Measurements from ENCODE around the gene DCLK3. TPM values are rescaled to one million over a fixed set of nuclear protein-coding genes. Genes with fewer than 3 reads are reported as not detected.

Gene DCLK3
- total RNA-seq, 1 experiment from 2014 or later, result 0.06 TPM

DNA sequence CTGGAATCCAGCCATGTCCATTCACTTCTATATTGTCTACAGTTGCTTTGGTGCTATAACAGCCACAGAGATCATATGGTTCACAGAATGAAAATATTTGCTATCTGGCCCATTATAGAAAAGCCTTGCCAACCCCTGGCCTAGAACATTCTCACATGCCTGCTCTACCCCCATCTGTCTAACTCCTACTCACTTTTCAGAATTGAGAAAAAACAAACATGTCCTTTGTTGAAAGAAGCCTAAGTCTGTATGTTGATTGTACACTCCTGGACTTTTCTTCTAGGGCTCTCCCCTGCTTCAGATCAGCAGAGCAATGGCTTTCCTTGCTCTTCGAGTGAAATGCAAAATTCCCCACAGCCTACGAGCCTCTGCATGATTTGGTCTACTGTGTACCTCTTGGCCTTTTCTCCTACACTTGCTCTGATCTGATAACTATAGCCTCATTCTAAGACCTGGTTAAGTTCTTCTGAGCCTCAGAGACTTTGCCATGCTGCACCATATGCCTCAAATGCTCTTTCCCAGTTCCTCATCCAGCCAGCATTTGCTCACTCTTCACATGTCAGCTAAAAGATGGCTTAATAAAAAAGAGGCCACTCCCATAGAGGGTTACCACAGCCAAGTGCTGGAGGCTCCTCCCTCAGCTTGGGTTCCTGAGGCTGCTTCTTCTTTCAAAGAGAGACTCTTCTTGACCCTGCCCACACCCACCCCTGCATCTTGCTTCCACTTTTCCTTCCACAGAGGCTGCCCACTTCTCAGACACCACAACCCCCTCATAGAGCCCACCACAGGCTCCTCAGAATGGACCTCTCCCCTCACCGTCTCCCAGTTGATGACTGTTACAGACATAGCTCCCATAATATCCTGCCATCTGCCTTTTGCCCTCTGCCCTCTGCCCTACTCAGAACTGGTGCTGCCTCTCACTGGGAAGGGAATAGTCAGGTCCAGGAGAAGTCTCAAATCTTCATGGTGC lies 22.9 kb upstream of the DCLK3 start:
- Histone ChIP-seq H3K9me3 (ENCODE audit: low read depth, low read length, poor library complexity, severe bottlenecking) (no peaks in the 10 kb centered on the region), H3K4me1 (ENCODE audit: insufficient read depth, low read length, poor library complexity, severe bottlenecking) (no peaks in the 10 kb centered on the region), H3K27me3 (replicated peaks; ENCODE audit: insufficient read depth, low read depth, low read length, poor library complexity) (no peaks in the 10 kb centered on the region), H3K36me3 (ENCODE audit: insufficient read depth, low read length, poor library complexity, severe bottlenecking) (no peaks in the 10 kb centered on the region), H3K27ac (ENCODE audit: low read depth, low read length, poor library complexity, severe bottlenecking) (no peak overlapping the region), H3K4me3 (ENCODE audit: low read depth, low read length, poor library complexity, severe bottlenecking) (no peak overlapping the region)
- intact Hi-C loops (cut with micrococcal nuclease; ENCODE audit: unreplicated experiment), result no loop called here
- CTCF ChIA-PET, result no interaction called here
- POLR2A ChIA-PET (ENCODE audit: low non-redundant PET), result no interaction called here
- no TSS peak for BruUV-seq (replicated peaks)
- DNase-seq (ENCODE audit: low spot score), result no peak
- TF ChIP-seq, protein P1, sequence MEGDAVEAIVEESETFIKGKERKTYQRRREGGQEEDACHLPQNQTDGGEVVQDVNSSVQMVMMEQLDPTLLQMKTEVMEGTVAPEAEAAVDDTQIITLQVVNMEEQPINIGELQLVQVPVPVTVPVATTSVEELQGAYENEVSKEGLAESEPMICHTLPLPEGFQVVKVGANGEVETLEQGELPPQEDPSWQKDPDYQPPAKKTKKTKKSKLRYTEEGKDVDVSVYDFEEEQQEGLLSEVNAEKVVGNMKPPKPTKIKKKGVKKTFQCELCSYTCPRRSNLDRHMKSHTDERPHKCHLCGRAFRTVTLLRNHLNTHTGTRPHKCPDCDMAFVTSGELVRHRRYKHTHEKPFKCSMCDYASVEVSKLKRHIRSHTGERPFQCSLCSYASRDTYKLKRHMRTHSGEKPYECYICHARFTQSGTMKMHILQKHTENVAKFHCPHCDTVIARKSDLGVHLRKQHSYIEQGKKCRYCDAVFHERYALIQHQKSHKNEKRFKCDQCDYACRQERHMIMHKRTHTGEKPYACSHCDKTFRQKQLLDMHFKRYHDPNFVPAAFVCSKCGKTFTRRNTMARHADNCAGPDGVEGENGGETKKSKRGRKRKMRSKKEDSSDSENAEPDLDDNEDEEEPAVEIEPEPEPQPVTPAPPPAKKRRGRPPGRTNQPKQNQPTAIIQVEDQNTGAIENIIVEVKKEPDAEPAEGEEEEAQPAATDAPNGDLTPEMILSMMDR (conservative IDR thresholded peaks at IDR 0.05; ENCODE audit: low read depth, low read length), result no peak
- TF ChIP-seq EZH2 (IDR thresholded peaks at IDR 0.05; ENCODE audit: borderline replicate concordance, low read depth, low read length, poor library complexity, severe bottlenecking), result no peak

DNA sequence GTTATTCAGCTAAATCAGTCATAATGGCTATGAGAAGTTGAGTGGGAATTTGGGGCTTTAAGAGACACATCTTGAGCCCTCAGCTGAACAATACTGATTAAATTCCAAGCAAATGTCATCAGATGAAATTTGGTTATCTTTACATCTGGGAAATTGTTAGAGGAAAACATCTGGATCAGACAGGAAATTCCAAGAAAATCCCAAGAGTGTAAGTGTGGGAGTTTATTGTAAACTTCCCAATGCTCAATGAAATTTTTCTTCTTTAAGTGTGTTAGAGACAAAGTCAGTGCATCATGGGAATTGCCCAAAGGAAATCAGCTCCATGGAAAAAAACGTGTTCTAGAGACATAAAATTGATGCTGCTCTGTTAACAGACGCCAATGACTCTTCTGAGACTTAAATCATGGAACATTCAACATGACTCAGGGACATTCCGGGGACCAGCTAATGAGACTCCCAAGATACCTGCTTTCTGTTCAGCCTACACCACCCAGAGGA lies 19.8 kb upstream of the DCLK3 start:
- no peaks in the 10 kb centered on the region for H3K9me3 ChIP-seq (ENCODE audit: low read depth, low read length, poor library complexity, severe bottlenecking)
- no peak overlapping the region for H3K27ac ChIP-seq (ENCODE audit: low read depth, low read length, poor library complexity, severe bottlenecking)
- no peaks in the 10 kb centered on the region for H3K27me3 ChIP-seq (replicated peaks; ENCODE audit: insufficient read depth, low read depth, low read length, poor library complexity)
- peak; percentile 33 for DNase-seq (ENCODE audit: low spot score)
- H3K4me3 ChIP-seq (ENCODE audit: low read depth, low read length, poor library complexity, severe bottlenecking), result no peak overlapping the region
- H3K36me3 ChIP-seq (ENCODE audit: insufficient read depth, low read length, poor library complexity, severe bottlenecking), result no peaks in the 10 kb centered on the region
- BruUV-seq (replicated peaks), result no TSS peak
- intact Hi-C loops (cut with micrococcal nuclease; ENCODE audit: unreplicated experiment), result no loop called here
- ChIA-PET CTCF (interaction anchor here (0.6 kb wide), 1 partner anchor 109 kb away, joined by 3 read pairs; no protein-coding TSS in a partner anchor), POLR2A (ENCODE audit: low non-redundant PET) (no interaction called here)
- TF ChIP-seq EZH2 (IDR thresholded peaks at IDR 0.05; ENCODE audit: borderline replicate concordance, low read depth, low read length, poor library complexity, severe bottlenecking), result no peak
- TF ChIP-seq, protein P1 (conservative IDR thresholded peaks at IDR 0.05; ENCODE audit: low read depth, low read length), result no peak
- no peaks in the 10 kb centered on the region for H3K4me1 ChIP-seq (ENCODE audit: insufficient read depth, low read length, poor library complexity, severe bottlenecking)

DNA sequence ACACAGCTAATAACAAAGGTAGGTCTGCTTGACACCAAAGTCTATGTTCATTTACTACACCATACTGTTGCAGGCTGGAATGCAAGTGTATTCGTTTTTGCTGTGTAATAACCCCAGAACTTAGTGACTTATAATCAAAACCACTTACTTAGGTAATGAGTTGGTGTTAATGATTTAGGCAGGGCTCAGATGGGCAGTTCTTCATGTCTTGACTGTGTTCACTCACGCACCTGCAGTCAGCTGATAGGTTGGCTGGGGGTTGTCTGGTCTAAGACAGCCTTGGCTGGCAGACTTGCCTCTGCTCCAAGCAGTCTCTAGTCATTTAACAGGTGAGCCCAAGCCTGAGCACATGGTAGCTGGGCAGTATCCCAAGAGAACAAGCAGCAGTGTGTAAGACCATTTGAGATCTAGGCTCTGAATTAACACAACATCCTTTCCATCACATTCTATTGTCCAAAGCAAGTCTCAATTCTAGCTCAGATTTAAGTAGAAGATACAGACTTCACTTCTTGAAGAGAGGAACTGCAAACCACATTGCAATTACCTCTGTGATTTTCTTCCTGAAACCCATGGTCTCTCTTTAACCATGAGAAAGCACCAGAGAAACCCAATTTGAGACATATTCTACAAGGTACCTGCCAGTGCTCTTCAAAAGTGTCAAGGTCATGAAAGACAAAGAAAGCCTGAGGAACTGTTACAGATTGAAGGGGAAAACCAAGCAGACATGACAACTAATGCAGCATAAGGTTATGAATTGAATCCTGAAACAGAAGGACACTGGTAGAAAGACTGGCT lies 13.3 kb upstream of the DCLK3 start:
- DNase-seq (ENCODE audit: low spot score), result no peak
- ChIA-PET CTCF (no interaction called here), POLR2A (ENCODE audit: low non-redundant PET) (no interaction called here)
- Histone ChIP-seq H3K27ac (ENCODE audit: low read depth, low read length, poor library complexity, severe bottlenecking) (no peak overlapping the region), H3K4me3 (ENCODE audit: low read depth, low read length, poor library complexity, severe bottlenecking) (no peak overlapping the region), H3K4me1 (ENCODE audit: insufficient read depth, low read length, poor library complexity, severe bottlenecking) (peaks cover 10% of the 10 kb centered on the region), H3K9me3 (ENCODE audit: low read depth, low read length, poor library complexity, severe bottlenecking) (no peaks in the 10 kb centered on the region), H3K36me3 (ENCODE audit: insufficient read depth, low read length, poor library complexity, severe bottlenecking) (no peaks in the 10 kb centered on the region), H3K27me3 (replicated peaks; ENCODE audit: insufficient read depth, low read depth, low read length, poor library complexity) (no peaks in the 10 kb centered on the region)
- intact Hi-C loops (cut with micrococcal nuclease; ENCODE audit: unreplicated experiment), result no loop called here
- BruUV-seq (replicated peaks), result no TSS peak
- TF ChIP-seq, protein P1 (conservative IDR thresholded peaks at IDR 0.05; ENCODE audit: low read depth, low read length), result no peak
- no peak for TF ChIP-seq EZH2 (IDR thresholded peaks at IDR 0.05; ENCODE audit: borderline replicate concordance, low read depth, low read length, poor library complexity, severe bottlenecking)
